ENCODE results near the gene RMI2. TPM values are rescaled to one million over a fixed set of nuclear protein-coding genes. Genes with fewer than 3 reads are reported as not detected.

Gene RMI2
- total and polyA plus RNA-seq, 9 of the 15 experiments (the other 6 are each of a cell fraction or from before 2014, with no cell fraction given): 8.0 to 43.4 (median 32.5) TPM

GRCh38 chr16:11345040-11345862 is at the start of gene RMI2 (continued):
- TF ChIP-seq PHF8 (IDR thresholded peaks at IDR 0.05; ENCODE audit: borderline replicate concordance, low read length) (peak; percentile 88; the same call in 1 of the 2 replicates), GATAD2B (IDR thresholded peaks at IDR 0.05; ENCODE audit: borderline replicate concordance) (peak; percentile 68), MAZ (CRISPR knock-in tag; conservative IDR thresholded peaks at IDR 0.05 in 1 of 2, IDR thresholded peaks at IDR 0.05 in 1 of 2) (peak in 1 of 2 experiments; percentile 17; a peak in 1 of 4 replicates), POLR2AphosphoS5 (IDR thresholded peaks at IDR 0.05; ENCODE audit: control insufficient read depth, insufficient read depth, low read depth, low read length) (peak; percentile 68), ELF2 (CRISPR knock-in tag; IDR thresholded peaks at IDR 0.05) (peak; percentile 24; the same call in 1 of the 2 replicates), CTBP1 (IDR thresholded peaks at IDR 0.05; ENCODE audit: borderline replicate concordance) (0 out of 2 replicates have a peak, but pooled peaks have one; percentile 43), ATF1 (CRISPR knock-in tag; IDR thresholded peaks at IDR 0.05) (no peak), ATF1 (tag; IDR thresholded peaks at IDR 0.05) (peak; percentile 60), ZBTB1 (CRISPR knock-in tag; IDR thresholded peaks at IDR 0.05; ENCODE audit: borderline replicate concordance, low read depth) (0 out of 2 replicates have a peak, but pooled peaks have one; percentile 54), RBBP5 (IDR thresholded peaks at IDR 0.05; ENCODE audit: borderline replicate concordance, insufficient read depth, low read length, poor library complexity, severe bottlenecking) (peak; percentile 89), E2F8 (IDR thresholded peaks at IDR 0.05; ENCODE audit: low read depth, partially characterized antibody) (peak; percentile 100), HLTF (IDR thresholded peaks at IDR 0.05) (no peak), GTF2E2 (tag; IDR thresholded peaks at IDR 0.05) (peak; percentile 38; the same call in 1 of the 2 replicates), NFIX (CRISPR knock-in tag; IDR thresholded peaks at IDR 0.05; ENCODE audit: low read depth) (no peak), VEZF1 (CRISPR knock-in tag; IDR thresholded peaks at IDR 0.05) (peak; percentile 14), NFRKB (IDR thresholded peaks at IDR 0.05; ENCODE audit: low read depth) (peak; percentile 73; the same call in 1 of the 2 replicates), ZBTB11 (CRISPR knock-in tag; IDR thresholded peaks at IDR 0.05) (0 out of 6 replicates have a peak, but pooled peaks of 1 of the 3 experiments have one; percentile 47)
